LNCAP (cell line): ENCODE results near the gene ZC3H18.
A peak's percentile ranks its signal among the peaks of the same experiment; 100 is the strongest.

ENCODE experiments used
- CTCF ChIP-seq: fragments of 450-650 bp; IDR thresholded peaks from 2 replicates; pipeline ENCODE4 v1.5.1; 2017; ENCODE audit warnings: mild to moderate bottlenecking

ZC3H18 gene

GRCh38 chr16:88669980-88670379, 99.8 kb downstream of the ZC3H18 start:
- no peak for TF ChIP-seq CTCF

GRCh38 chr16:88671806-88672205, 101.6 kb downstream of the ZC3H18 start:
- no peak for TF ChIP-seq CTCF

- peak; percentile 21; the same call in 1 of the 2 replicates for TF ChIP-seq CTCF
These were observed 102.6 kb downstream of the ZC3H18 start for GRCh38 chr16:88672776-88673175.

- TF ChIP-seq CTCF = no peak
These were observed 103.6 kb downstream of the ZC3H18 start for GRCh38 chr16:88673716-88674379.

GRCh38 chr16:88676502-88677242, 106.5 kb downstream of the ZC3H18 start:
- TF ChIP-seq CTCF = no peak

- TF ChIP-seq CTCF = no peak
These were observed 107.5 kb downstream of the ZC3H18 start for GRCh38 chr16:88677721-88678120.

GRCh38 chr16:88678224-88678979, 108.2 kb downstream of the ZC3H18 start:
- TF ChIP-seq CTCF = no peak
